Femur (tissue), 1 donor: ENCODE data around the gene SLC13A2.
"Not testable (repeated sequence)": the region's sequence is repeated elsewhere in the genome, so short reads cannot be mapped to it uniquely, and the experiment has no call there.

ENCODE experiments used
- DNase-seq: peaks from one replicate; pipeline ENCODE4 v3.0.0-alpha.2; 2017

SLC13A2 gene

GRCh38 chr17:28518578-28518977, 45.1 kb downstream of the SLC13A2 start:
- no peak for DNase-seq

GRCh38 chr17:28519236-28519635, 45.8 kb downstream of the SLC13A2 start:
- no peak for DNase-seq

DNA sequence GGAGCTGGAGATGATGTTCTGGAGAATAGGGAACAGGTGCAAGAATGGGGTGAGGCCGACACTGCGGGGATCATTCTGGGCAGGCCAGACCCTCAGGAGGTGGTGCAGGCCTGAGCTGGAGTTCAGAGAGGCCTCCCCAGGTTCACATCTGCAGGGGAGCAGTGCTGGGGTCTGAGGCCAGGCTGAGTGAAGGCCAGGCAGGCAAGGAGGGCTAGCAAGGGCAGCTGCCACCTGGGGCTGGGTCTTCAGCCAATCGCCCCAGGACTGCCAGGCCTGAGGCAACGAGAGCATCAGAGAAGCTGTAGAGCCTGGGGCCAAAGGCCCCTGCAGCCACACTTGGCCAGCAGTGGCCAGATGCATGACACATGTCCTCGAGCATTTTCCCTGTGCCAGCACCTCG, 47.2 kb downstream of the SLC13A2 start:
- no peak for DNase-seq

GRCh38 chr17:28521311-28522085, 48.1 kb downstream of the SLC13A2 start:
- no peak for DNase-seq

DNA sequence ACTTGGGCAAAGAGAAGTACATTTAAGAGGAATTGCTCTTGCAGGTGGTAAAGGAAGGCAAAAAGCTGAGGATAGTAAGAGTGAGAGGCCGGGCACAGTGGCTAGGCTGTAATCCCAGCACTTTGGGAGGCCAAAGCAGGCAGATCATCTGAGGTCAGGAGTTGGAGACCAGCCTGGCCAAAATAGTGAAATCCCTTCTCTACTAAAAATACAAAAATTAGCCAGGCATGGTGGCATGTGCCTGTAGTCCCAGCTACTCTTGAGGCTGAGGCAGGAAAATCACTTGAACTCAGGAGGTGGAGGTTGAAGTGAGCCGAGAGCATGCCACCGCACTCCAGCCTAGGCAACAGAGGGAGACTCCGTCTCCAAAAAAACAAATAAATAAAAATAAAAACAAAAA, 48.8 kb downstream of the SLC13A2 start:
- DNase-seq: not testable (repeated sequence)

DNA sequence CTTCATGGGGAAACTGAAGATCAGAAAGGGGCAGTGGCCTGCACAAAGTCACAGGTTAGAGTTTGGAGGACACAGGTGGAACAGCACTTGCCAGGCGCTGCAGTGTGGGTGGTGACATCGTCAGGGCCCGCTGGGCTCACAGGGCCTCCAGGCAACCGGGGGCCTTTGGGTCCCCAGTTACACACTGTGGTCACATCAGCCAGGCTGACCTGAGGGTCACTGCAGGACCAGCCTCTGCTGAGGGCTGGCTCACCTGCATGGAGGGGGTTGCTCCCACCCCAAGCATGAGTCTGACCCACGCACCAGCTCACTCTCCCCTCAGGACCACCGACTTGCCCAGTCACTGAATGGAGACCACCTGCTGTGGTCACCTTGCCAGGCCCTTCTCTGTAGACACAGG, 49.7 kb downstream of the SLC13A2 start:
- no peak for DNase-seq

DNA sequence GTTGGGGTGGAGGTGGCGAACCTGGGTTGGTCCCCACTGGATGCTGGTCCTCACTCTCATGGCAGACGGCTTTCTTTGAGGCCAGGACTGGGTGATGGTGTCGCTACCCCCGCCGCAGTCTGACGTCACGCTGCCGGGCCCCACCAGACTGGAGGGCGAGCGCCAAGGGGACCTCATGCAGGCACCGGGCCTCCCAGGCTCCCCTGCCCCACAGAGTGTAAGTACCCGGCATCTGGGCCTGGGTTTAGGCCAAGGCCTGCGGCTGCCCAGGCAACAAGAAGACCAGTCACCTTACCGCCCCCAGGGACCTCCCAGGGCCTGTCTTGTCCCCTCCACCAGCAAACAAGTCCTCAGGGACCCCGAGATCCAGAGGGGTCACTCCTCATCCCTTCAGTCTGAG, 50.4 kb downstream of the SLC13A2 start:
- no peak for DNase-seq

- DNase-seq: peak; percentile 29
These were observed 51.3 kb downstream of the SLC13A2 start for GRCh38 chr17:28524476-28525424.

DNA sequence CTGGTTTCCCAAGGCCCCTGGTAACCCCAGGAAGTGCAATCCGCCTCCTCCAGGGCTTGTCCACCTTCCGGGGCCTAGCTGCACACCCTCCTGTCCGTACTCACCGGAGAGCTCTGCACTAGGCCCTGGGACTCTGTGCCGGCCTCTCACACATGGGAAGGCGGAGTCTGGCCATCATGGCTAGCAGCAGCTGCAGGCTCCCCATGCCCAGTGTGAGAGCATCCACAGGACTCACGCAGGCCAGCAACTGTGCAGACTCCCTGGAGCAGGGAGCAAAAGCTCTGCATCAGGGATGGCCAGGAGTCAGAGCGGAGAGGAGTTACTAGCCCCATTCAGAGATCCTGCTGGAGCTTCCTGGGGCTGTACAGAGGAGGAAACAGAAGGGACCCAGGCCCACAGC, 52.9 kb downstream of the SLC13A2 start:
- DNase-seq: no peak

GRCh38 chr17:28527181-28527681, 53.8 kb downstream of the SLC13A2 start:
- no peak for DNase-seq

DNA sequence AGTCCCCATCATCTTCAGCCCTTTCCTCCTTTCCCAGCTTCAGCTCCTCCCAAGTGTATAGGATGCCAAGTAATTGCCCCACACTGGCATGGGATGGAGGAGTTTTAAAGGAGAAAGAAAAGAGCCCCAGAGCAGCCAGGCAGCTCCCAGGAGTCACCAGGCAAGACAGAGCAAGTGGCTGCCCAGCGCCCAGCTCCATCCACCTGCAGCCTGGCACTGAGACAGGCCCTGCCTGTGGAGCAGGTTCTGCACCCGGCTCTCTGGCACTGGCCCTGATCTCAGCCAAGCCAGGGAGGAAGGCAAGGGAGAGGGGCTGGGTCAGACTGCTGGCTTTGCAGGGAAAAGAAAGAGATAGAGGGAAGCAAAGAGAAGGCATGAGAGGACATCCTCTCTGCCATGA, 54.4 kb downstream of the SLC13A2 start:
- DNase-seq: no peak

GRCh38 chr17:28528327-28529012, 55.0 kb downstream of the SLC13A2 start:
- no peak for DNase-seq

GRCh38 chr17:28529013-28529400, 55.6 kb downstream of the SLC13A2 start:
- no peak for DNase-seq

DNA sequence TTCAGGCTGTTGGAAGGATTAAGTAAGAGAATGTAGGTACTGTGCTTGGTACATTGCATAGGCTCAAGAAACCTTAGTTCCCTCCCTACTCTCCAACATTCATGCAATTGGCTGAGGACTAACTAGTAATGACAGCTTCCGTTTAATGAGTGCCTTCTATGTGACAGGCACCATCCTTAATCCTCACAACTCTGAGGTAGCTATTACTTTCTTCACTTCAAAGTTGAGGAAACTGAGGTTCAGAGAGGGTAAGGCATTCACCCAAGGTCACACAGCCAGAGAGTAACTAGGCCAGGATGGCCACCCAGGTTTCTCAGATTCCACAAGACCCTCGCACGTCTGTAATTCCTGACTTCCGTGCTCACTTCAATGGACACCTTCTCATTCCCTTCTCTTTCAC, 56.8 kb downstream of the SLC13A2 start:
- no peak for DNase-seq

DNA sequence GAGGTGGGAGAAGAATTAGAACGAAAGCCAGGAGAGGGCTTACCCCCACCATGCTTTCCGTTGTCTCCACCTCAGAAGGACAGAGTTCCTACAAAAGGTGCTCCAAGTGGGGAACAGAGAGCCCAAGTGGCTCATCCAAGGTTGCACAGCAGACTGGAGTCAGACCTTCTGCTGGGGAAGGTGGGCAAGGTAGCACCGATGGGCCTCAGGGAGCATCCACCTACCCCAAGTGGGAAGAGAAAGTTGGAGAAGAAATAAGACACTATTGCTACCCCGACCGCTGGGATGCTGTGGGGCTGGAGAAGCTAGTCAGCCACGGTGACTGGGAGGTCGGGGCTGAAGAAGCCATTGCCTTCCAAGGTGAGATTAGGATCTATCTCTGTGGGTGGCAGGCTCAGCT, 57.5 kb downstream of the SLC13A2 start:
- no peak for DNase-seq

- DNase-seq: no peak
These were observed 58.9 kb downstream of the SLC13A2 start for GRCh38 chr17:28532050-28532960.

- DNase-seq: no peak
These were observed 59.8 kb downstream of the SLC13A2 start for GRCh38 chr17:28533091-28533807.

DNA sequence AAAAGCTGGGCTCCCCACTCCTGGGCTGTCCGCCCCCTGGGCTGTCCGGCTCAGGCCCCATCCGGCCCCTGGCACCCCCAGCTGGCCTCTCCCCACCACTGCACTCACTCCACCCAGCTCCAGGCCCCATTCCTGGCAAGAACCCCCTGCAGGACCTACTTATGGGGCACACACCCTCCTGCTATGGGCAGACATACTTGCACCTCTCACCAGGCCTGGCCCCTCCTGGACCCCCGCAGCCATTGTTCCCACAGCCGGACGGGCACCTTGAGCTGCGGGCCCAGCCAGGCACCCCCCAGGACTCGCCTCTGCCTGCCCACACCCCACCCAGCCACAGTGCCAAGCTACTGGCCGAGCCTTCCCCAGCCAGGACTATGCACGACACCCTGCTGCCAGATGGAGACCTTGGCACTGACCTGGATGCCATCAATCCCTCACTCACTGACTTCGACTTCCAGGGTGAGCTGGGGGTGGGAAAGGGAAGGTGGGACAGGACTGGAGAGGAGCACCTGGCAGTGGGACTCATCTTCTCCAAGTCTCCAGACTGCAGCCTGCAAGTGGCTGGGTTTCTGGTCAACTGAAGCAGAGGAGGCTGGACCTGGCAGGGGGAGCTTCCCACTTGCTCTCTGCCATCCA, 61.4 kb downstream of the SLC13A2 start:
- DNase-seq: no peak

- no peak for DNase-seq
These were observed 63.2 kb downstream of the SLC13A2 start for GRCh38 chr17:28536532-28537218.

DNA sequence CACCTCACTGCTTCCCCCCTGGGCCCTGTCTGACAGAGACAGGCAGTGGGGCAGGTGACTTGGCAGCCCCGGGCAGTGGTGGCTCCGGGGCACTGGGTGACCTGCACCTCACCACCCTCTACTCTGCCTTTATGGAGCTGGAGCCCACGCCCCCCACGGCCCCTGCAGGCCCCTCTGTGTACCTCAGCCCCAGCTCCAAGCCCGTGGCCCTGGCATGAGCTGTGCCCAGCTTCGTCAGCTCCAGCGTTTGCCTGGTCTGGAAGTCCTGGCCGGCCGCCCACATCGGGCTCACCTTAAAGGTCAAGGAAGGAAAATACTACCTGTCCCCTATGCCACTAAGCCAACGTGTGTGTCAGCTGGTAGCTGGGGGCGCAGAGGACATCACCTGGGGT, 63.8 kb downstream of the SLC13A2 start:
- no peak for DNase-seq
